Upper lobe of right lung (tissue), 1 donor: ENCODE measurements around the gene GATM. TPM values are rescaled to one million over a fixed set of nuclear protein-coding genes. Genes with fewer than 3 reads are reported as not detected.
A peak's percentile ranks its signal among the peaks of the same experiment; 100 is the strongest.

Experiments used
- ATAC-seq: fragments of 200-7000 bp; cut with Tn5 transposase; one replicate; pipeline ENCODE4 v1.9.1; 2020; ENCODE audit warnings: mild to moderate bottlenecking, moderate library complexity
- DNase-seq: peaks from one replicate; pipeline ENCODE4 v3.0.0-alpha.2; 2020
- H3K27ac ChIP-seq: fragments of 200-600 bp; one replicate; pipeline ENCODE4 v1.8.0; 2022
- H3K27me3 ChIP-seq: fragments of 200-600 bp; one replicate; pipeline ENCODE4 v1.8.0; 2022; ENCODE audit warnings: mild to moderate bottlenecking
- H3K36me3 ChIP-seq: fragments of 200-600 bp; one replicate; pipeline ENCODE4 v1.8.0; 2022
- H3K4me1 ChIP-seq: fragments of 200-600 bp; one replicate; pipeline ENCODE4 v1.8.0; 2022
- H3K4me3 ChIP-seq: fragments of 200-600 bp; one replicate; pipeline ENCODE4 v1.8.0; 2022; ENCODE audit warnings: mild to moderate bottlenecking
- H3K9me3 ChIP-seq: fragments of 200-600 bp; one replicate; pipeline ENCODE4 v1.8.0; 2022
- CTCF ChIP-seq: fragments of 200-600 bp; IDR thresholded peaks from one replicate; pipeline ENCODE4 v1.8.0; 2022; ENCODE audit warnings: antibody characterized with exemption
- intact Hi-C: fragments of 100-400 bp; cut with DNase I; formaldehyde crosslinking; loops from one replicate; pipeline ENCODE4 v1.11.0; 2022
- total RNA-seq: library from RNA; stranded (reverse); fragmentation: NEBNext Ultra II Directional; extraction: Animal tissue kit (Norgen Biotek cat#: 25700); gene quantifications from one replicate; pipeline ENCODE4 v1.2.1, GENCODE V29; 2021
- donor health status: DM: no; HTN: yes; CAD: no; lungs with severe emphysema.

Gene GATM
- total RNA-seq, 1 donor from 2014 or later = 7.2 TPM

- ATAC-seq = no peak
- no peak overlapping the region for H3K27ac ChIP-seq
- intact Hi-C loops = no loop called here
- peaks cover 12% of the 10 kb centered on the region for H3K4me1 ChIP-seq
- H3K9me3 ChIP-seq = no peaks in the 10 kb centered on the region
- H3K36me3 ChIP-seq = no peaks in the 10 kb centered on the region
- no peak for TF ChIP-seq CTCF
- H3K4me3 ChIP-seq = peak overlapping the region; percentile 61
- peaks cover 39% of the 10 kb centered on the region for H3K27me3 ChIP-seq
- DNase-seq = no peak
These were observed 1.3 kb downstream of the GATM start for GRCh38 chr15:45376967-45377608.

- Histone ChIP-seq H3K36me3 (no peaks in the 10 kb centered on the region), H3K4me3 (no peak overlapping the region), H3K27me3 (peaks cover 32% of the 10 kb centered on the region), H3K4me1 (peaks cover 12% of the 10 kb centered on the region), H3K27ac (no peak overlapping the region), H3K9me3 (no peaks in the 10 kb centered on the region)
- DNase-seq (no peak), ATAC-seq (no peak)
- no peak for TF ChIP-seq CTCF
- intact Hi-C loops = no loop called here
These were observed 1.9 kb downstream of the GATM start for GRCh38 chr15:45376300-45376928.

GRCh38 chr15:45375836-45376235 is 2.5 kb downstream of the GATM start:
- Histone ChIP-seq H3K27me3 (peaks cover 28% of the 10 kb centered on the region), H3K36me3 (no peaks in the 10 kb centered on the region), H3K9me3 (no peaks in the 10 kb centered on the region), H3K27ac (no peak overlapping the region), H3K4me3 (no peak overlapping the region), H3K4me1 (peaks cover 12% of the 10 kb centered on the region)
- TF ChIP-seq CTCF = no peak
- no peak for DNase-seq
- intact Hi-C loops = no loop called here
- ATAC-seq = no peak

- no peak for DNase-seq
- Histone ChIP-seq H3K9me3 (no peaks in the 10 kb centered on the region), H3K4me3 (no peak overlapping the region), H3K27me3 (peaks cover 28% of the 10 kb centered on the region), H3K36me3 (no peaks in the 10 kb centered on the region), H3K4me1 (peaks cover 12% of the 10 kb centered on the region), H3K27ac (no peak overlapping the region)
- no peak for ATAC-seq
- intact Hi-C loops = no loop called here
- TF ChIP-seq CTCF = no peak
These were observed 4.4 kb downstream of the GATM start for GRCh38 chr15:45373976-45374375.

GRCh38 chr15:45372041-45372995 is 6.0 kb downstream of the GATM start:
- Histone ChIP-seq H3K4me1 (peaks cover 4% of the 10 kb centered on the region), H3K36me3 (no peaks in the 10 kb centered on the region), H3K4me3 (no peak overlapping the region), H3K9me3 (no peaks in the 10 kb centered on the region), H3K27me3 (peaks cover 28% of the 10 kb centered on the region), H3K27ac (no peak overlapping the region)
- no peak for ATAC-seq
- TF ChIP-seq CTCF = no peak
- intact Hi-C loops = no loop called here
- DNase-seq = no peak
